ENCODE measurements around the gene TTC24. TPM values are rescaled to one million over a fixed set of nuclear protein-coding genes. Genes with fewer than 3 reads are reported as not detected.
"Not testable (repeated sequence)": the region's sequence is repeated elsewhere in the genome, so short reads cannot be mapped to it uniquely, and the experiment has no call there.

The TTC24 gene
- total and polyA plus RNA-seq, 3 donors from 2014 or later = 0.38 TPM; not detected in 2

DNA sequence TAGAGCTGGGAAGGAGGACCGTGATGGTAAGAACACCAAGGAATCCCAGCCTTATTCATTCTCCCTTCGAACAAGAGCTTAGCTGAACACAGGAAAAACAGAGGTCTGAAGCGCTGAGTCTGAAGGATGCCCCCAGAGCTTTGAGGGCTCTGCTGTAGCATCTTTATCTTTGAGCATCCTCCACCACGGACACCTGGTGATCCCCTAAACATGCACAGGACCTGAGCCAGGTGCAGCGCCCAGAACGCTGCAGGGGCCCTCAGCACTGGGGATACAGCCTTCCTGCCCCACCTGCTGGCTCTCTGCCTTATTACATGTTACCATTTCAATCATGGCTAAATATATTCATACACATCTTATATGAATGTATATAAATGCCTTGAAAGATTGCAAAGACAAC is 29.5 kb downstream of the TTC24 start:
- Histone ChIP-seq H3K4me1 (no peaks in the 10 kb centered on the region), H3K9me3 (no peaks in the 10 kb centered on the region), H3K4me3 (no peak overlapping the region), H3K36me3 (ENCODE audit: low read depth, missing control alignments) (no peaks in the 10 kb centered on the region), H3K27me3 (no peaks in the 10 kb centered on the region), H3K27ac (no peak overlapping the region)
- intact Hi-C loops (cut with DNase I; ENCODE audit: low total_unique reads) = loop anchor here (10.0 kb wide), 1 partner anchor 154 kb away; no protein-coding TSS in a partner anchor
- peak in 2 of 3 experiments; percentile 43 to 50 for TF ChIP-seq CTCF (IDR thresholded peaks at IDR 0.05)
- TF ChIP-seq POLR2A (IDR thresholded peaks at IDR 0.05) = no peak
- DNase-seq = peak; percentile 56
- WGBS, 2 donors = 48 to 55% methylated on average over 6 of the region's 6 CpGs

GRCh38 chr1:156610072-156610471 is 30.5 kb downstream of the TTC24 start:
- DNase-seq; H3K4me3 ChIP-seq; H3K27me3 ChIP-seq; H3K36me3 ChIP-seq (ENCODE audit: low read depth, missing control alignments); H3K9me3 ChIP-seq; H3K4me1 ChIP-seq; intact Hi-C loops (cut with DNase I; ENCODE audit: low total_unique reads); H3K27ac ChIP-seq: not testable (repeated sequence)
- WGBS, 2 donors = 91 to 94% methylated on average over 9 of the region's 9 CpGs

DNA sequence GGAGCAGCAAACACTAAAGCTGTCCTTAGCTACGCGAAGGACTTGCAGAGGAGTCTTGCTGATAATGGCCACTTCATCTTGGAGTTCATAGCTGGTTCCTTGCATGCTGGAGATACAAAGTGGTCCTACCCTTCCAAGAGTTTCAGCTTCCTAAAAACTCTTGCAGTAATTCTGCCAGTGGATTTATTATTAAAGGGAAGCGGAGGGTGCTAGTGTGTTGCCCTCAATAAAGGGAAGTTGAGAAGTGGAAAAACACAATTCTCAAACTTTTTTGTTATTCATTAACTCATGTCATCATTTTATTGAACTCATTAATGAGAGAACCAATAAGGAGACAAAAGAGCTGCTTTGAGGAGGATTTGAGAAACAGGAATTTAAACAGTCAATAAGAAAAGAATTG is 33.1 kb downstream of the TTC24 start:
- no peak for DNase-seq
- intact Hi-C loops (cut with DNase I; ENCODE audit: low total_unique reads) = no loop called here
- Histone ChIP-seq H3K4me3 (no peak overlapping the region), H3K36me3 (ENCODE audit: low read depth, missing control alignments) (no peaks in the 10 kb centered on the region), H3K9me3 (no peaks in the 10 kb centered on the region), H3K27me3 (no peaks in the 10 kb centered on the region), H3K4me1 (peaks cover 11% of the 10 kb centered on the region), H3K27ac (no peak overlapping the region)
- TF ChIP-seq POLR2A (IDR thresholded peaks at IDR 0.05) (no peak), CTCF (IDR thresholded peaks at IDR 0.05) (no peak)
- 68 to 87% methylated on average over 3 of the region's 3 CpGs for WGBS, 2 donors

DNA sequence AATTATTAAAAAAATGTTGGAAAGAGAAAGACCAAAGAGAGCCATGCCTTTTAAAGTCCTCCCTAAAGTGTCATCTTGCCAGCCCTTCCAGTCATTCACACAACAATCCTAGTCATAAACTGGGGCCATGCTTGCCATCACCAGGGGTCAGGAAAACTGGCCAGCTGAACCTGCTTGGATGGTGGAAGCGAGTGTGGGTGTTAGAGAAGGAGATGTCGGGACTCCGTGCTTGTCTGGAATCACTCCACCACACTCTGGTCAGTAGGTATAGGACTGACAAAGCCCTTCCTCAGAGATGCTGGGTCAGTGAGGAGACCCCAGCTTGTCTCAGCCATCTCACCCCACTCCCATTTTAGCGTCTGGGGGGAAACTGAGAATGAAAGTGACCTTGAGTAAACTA is 36.4 kb downstream of the TTC24 start:
- DNase-seq = no peak
- no peaks in the 10 kb centered on the region for H3K27me3 ChIP-seq
- TF ChIP-seq POLR2A (IDR thresholded peaks at IDR 0.05) = no peak
- TF ChIP-seq CTCF (IDR thresholded peaks at IDR 0.05) = no peak
- H3K9me3 ChIP-seq = no peaks in the 10 kb centered on the region
- WGBS, 2 donors = 27 to 31% methylated on average over 4 of the region's 4 CpGs
- H3K36me3 ChIP-seq (ENCODE audit: low read depth, missing control alignments) = no peaks in the 10 kb centered on the region
- H3K4me1 ChIP-seq = peaks cover 13% of the 10 kb centered on the region
- intact Hi-C loops (cut with DNase I; ENCODE audit: low total_unique reads) = no loop called here
- H3K4me3 ChIP-seq = no peak overlapping the region
- peak overlapping the region; percentile 43 to 76 for H3K27ac ChIP-seq

DNA sequence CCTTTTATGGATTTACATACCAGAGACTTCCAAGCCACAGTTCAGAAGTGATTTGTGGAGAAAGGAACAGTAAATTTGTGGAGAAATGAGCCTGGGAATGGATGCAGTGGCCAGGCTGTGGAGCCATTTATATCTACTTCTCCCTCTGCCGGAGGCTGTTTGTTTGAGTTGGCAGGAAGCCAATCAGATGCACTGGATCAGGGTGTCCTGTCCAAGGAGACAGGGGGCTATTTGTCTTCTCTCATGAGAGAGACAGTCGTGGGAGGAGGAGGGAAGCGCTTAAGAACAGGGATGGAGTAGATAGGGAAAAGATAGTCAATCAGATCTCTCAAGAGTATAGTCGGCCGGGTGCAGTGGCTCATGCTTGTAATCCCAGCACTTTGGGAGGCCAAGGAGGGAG is 36.9 kb downstream of the TTC24 start:
- peak; percentile 69 for DNase-seq
- H3K9me3 ChIP-seq = no peaks in the 10 kb centered on the region
- H3K4me1 ChIP-seq = peaks cover 13% of the 10 kb centered on the region
- intact Hi-C loops (cut with DNase I; ENCODE audit: low total_unique reads) = no loop called here
- peak overlapping the region; percentile 43 to 76 for H3K27ac ChIP-seq
- WGBS, 2 donors = 16 to 25% methylated on average over 5 of the region's 5 CpGs
- H3K4me3 ChIP-seq = no peak overlapping the region
- TF ChIP-seq POLR2A (IDR thresholded peaks at IDR 0.05) (no peak), CTCF (IDR thresholded peaks at IDR 0.05) (no peak)
- H3K36me3 ChIP-seq (ENCODE audit: low read depth, missing control alignments) = no peaks in the 10 kb centered on the region
- H3K27me3 ChIP-seq = no peaks in the 10 kb centered on the region
